Measurements from ENCODE around the gene CCR3.

CCR3 gene

GRCh38 chr3:46280105-46280797 lies 38.0 kb downstream of the CCR3 start:
- no peak for TF ChIP-seq CTCF (IDR thresholded peaks at IDR 0.05)

GRCh38 chr3:46281551-46281950 lies 39.3 kb downstream of the CCR3 start:
- H3K9me3 ChIP-seq = no peaks in the 10 kb centered on the region
- no peaks in the 10 kb centered on the region for H3K27me3 ChIP-seq
- H3K36me3 ChIP-seq = no peaks in the 10 kb centered on the region
- no peak for TF ChIP-seq CTCF (IDR thresholded peaks at IDR 0.05)
- H3K4me3 ChIP-seq (ENCODE audit: low read depth in 1 of 2, low read length in 1 of 2) = no peak overlapping the region
- H3K4me1 ChIP-seq (ENCODE audit: control insufficient read depth in 1 of 2, insufficient read depth in 1 of 2, low read depth in 1 of 2, low read length in 1 of 2) = peaks cover 0 to 9% of the 10 kb centered on the region in 2 experiments
- H3K27ac ChIP-seq = no peak overlapping the region

More at GRCh38 chr3:46280105-46280797, 38.0 kb downstream of the CCR3 start:
- peaks cover 0 to 12% of the 10 kb centered on the region in 2 experiments for H3K4me1 ChIP-seq (ENCODE audit: control insufficient read depth in 1 of 2, insufficient read depth in 1 of 2, low read depth in 1 of 2, low read length in 1 of 2)
- no peak overlapping the region for H3K4me3 ChIP-seq (ENCODE audit: low read depth in 1 of 2, low read length in 1 of 2)
- H3K9me3 ChIP-seq = no peaks in the 10 kb centered on the region
- H3K36me3 ChIP-seq = no peaks in the 10 kb centered on the region
- H3K27me3 ChIP-seq = no peaks in the 10 kb centered on the region
- H3K27ac ChIP-seq = no peak overlapping the region

- Histone ChIP-seq H3K36me3 (no peaks in the 10 kb centered on the region), H3K4me1 (ENCODE audit: control insufficient read depth in 1 of 2, insufficient read depth in 1 of 2, low read depth in 1 of 2, low read length in 1 of 2) (peaks cover 0 to 6% of the 10 kb centered on the region in 2 experiments), H3K4me3 (ENCODE audit: low read depth in 1 of 2, low read length in 1 of 2) (no peak overlapping the region), H3K9me3 (no peaks in the 10 kb centered on the region), H3K27me3 (no peaks in the 10 kb centered on the region), H3K27ac (no peak overlapping the region)
- TF ChIP-seq CTCF (IDR thresholded peaks at IDR 0.05) = no peak
Measured at GRCh38 chr3:46282041-46282440, 39.8 kb downstream of the CCR3 start.

GRCh38 chr3:46282696-46283095 lies 40.4 kb downstream of the CCR3 start:
- Histone ChIP-seq H3K4me3 (ENCODE audit: low read depth in 1 of 2, low read length in 1 of 2) (no peak overlapping the region), H3K27me3 (no peaks in the 10 kb centered on the region), H3K27ac (no peak overlapping the region), H3K4me1 (ENCODE audit: control insufficient read depth in 1 of 2, insufficient read depth in 1 of 2, low read depth in 1 of 2, low read length in 1 of 2) (peaks cover 0 to 6% of the 10 kb centered on the region in 2 experiments), H3K9me3 (no peaks in the 10 kb centered on the region), H3K36me3 (no peaks in the 10 kb centered on the region)
- no peak for TF ChIP-seq CTCF (IDR thresholded peaks at IDR 0.05)

- Histone ChIP-seq H3K9me3 (no peaks in the 10 kb centered on the region), H3K27me3 (no peaks in the 10 kb centered on the region), H3K4me3 (ENCODE audit: low read depth in 1 of 2, low read length in 1 of 2) (no peak overlapping the region), H3K27ac (no peak overlapping the region), H3K36me3 (no peaks in the 10 kb centered on the region), H3K4me1 (ENCODE audit: control insufficient read depth in 1 of 2, insufficient read depth in 1 of 2, low read depth in 1 of 2, low read length in 1 of 2) (peaks cover 0 to 6% of the 10 kb centered on the region in 2 experiments)
- TF ChIP-seq CTCF (IDR thresholded peaks at IDR 0.05) = no peak
Measured at GRCh38 chr3:46283881-46284450, 41.7 kb downstream of the CCR3 start.

Data from neutrophil (primary cell).